ENCODE data around the gene ITGB3BP. TPM values are rescaled to one million over a fixed set of nuclear protein-coding genes. Genes with fewer than 3 reads are reported as not detected.
"Not testable (repeated sequence)": the region's sequence is repeated elsewhere in the genome, so short reads cannot be mapped to it uniquely, and the experiment has no call there.

The ITGB3BP gene
- total and polyA plus RNA-seq, 4 donors = 5.7 to 15.2 (median 7.5) TPM

DNA sequence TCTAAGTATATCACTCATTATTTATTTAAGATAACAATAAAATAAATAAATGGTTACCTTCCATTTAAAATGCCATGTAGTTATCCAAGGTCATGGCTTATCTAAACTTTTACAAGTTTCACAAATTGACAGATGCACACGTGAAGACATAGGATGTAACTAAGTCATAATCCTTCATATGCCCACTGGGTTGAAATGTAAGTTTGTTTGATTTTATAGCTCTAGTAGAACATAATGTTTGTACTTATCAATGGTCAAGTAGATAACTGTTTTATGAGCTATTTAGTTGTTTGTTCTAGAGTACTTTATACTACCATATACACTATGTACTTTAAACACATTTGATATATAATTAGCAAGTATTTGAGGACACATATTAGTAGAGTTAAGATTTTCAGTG is 43.0 kb downstream of the ITGB3BP start (continued):
- TF ChIP-seq ATF3 (IDR thresholded peaks at IDR 0.05) = no peak
- no peak for TF ChIP-seq HNF4A (conservative IDR thresholded peaks at IDR 0.05)
- no peak for TF ChIP-seq NR2F2 (IDR thresholded peaks at IDR 0.05)
- TF ChIP-seq, protein P1, sequence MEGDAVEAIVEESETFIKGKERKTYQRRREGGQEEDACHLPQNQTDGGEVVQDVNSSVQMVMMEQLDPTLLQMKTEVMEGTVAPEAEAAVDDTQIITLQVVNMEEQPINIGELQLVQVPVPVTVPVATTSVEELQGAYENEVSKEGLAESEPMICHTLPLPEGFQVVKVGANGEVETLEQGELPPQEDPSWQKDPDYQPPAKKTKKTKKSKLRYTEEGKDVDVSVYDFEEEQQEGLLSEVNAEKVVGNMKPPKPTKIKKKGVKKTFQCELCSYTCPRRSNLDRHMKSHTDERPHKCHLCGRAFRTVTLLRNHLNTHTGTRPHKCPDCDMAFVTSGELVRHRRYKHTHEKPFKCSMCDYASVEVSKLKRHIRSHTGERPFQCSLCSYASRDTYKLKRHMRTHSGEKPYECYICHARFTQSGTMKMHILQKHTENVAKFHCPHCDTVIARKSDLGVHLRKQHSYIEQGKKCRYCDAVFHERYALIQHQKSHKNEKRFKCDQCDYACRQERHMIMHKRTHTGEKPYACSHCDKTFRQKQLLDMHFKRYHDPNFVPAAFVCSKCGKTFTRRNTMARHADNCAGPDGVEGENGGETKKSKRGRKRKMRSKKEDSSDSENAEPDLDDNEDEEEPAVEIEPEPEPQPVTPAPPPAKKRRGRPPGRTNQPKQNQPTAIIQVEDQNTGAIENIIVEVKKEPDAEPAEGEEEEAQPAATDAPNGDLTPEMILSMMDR (IDR thresholded peaks at IDR 0.05; ENCODE audit: low read depth, low read length, missing input control) = no peak
- TF ChIP-seq SP1 (IDR thresholded peaks at IDR 0.05) = no peak
- no peak for TF ChIP-seq RXRA (IDR thresholded peaks at IDR 0.05)
- TF ChIP-seq FOXA2 (IDR thresholded peaks at IDR 0.05) = no peak

- Histone ChIP-seq H3K9me3 (ENCODE audit: control insufficient read depth in 4 of 4, low read length in 3 of 4) (no peaks in the 10 kb centered on the region), H3K36me3 (ENCODE audit: control insufficient read depth in 4 of 4, insufficient read depth in 3 of 4, low read depth in 1 of 4, low read length in 3 of 4) (no peaks in the 10 kb centered on the region), H3K4me1 (ENCODE audit: control insufficient read depth in 4 of 4, insufficient read depth in 4 of 4, low read length in 3 of 4) (no peaks in the 10 kb centered on the region), H3K4me3 (ENCODE audit: low read depth in 1 of 3, low read length in 3 of 3) (no peak overlapping the region), H3K27ac (ENCODE audit: low read depth in 1 of 2, low read length in 2 of 2) (no peak overlapping the region), H3K9ac (ENCODE audit: low read depth in 1 of 2, low read length in 2 of 2) (no peak overlapping the region), H3K27me3 (ENCODE audit: control insufficient read depth in 4 of 4, insufficient read depth in 4 of 4, low read length in 3 of 4) (no peaks in the 10 kb centered on the region)
- TF ChIP-seq JUND (IDR thresholded peaks at IDR 0.05) (no peak), FOXA1 (IDR thresholded peaks at IDR 0.05) (no peak), HNF4A (conservative IDR thresholded peaks at IDR 0.05) (no peak), HNF4G (IDR thresholded peaks at IDR 0.05) (no peak), REST (IDR thresholded peaks at IDR 0.05) (no peak), MAX (IDR thresholded peaks at IDR 0.05) (no peak), GABPA (IDR thresholded peaks at IDR 0.05 in 1 of 2, conservative IDR thresholded peaks at IDR 0.05 in 1 of 2) (no peak), TAF1 (conservative IDR thresholded peaks at IDR 0.05) (no peak), SP1 (IDR thresholded peaks at IDR 0.05) (no peak), RXRA (IDR thresholded peaks at IDR 0.05) (no peak), RAD21 (IDR thresholded peaks at IDR 0.05) (no peak), YY1 (IDR thresholded peaks at IDR 0.05) (no peak), ATF3 (IDR thresholded peaks at IDR 0.05) (no peak)
- TF ChIP-seq, protein P1 (IDR thresholded peaks at IDR 0.05; ENCODE audit: low read depth, low read length, missing input control) = no peak
- no peak for DNase-seq (ENCODE audit: low spot score)
- WGBS = 81% methylated on average over 7 of the region's 7 CpGs
These were observed 47.3 kb downstream of the ITGB3BP start for GRCh38 chr1:63475761-63476160.

DNA sequence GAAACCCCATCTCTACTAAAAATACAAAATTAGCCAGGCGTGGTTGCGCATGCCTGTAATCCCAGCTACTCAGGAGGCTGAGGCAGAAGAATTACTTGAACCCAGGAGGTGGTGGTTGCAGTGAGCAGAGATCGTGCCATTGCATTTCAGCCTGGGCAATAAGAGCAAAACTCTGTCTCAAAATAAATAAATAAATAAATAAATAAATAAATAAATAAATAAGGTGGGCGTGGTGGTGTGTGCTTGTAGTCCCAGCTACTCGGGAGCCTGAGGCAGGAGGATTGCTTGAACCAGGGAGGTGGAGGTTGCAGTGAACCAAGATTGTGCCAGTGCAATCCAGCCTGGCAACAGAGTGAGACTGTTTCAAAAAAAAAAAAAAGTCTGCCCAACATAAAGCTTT is 54.3 kb downstream of the ITGB3BP start:
- H3K27ac ChIP-seq (ENCODE audit: low read depth in 1 of 2, low read length in 2 of 2); H3K27me3 ChIP-seq (ENCODE audit: control insufficient read depth in 4 of 4, insufficient read depth in 4 of 4, low read length in 3 of 4); H3K4me1 ChIP-seq (ENCODE audit: control insufficient read depth in 4 of 4, insufficient read depth in 4 of 4, low read length in 3 of 4); DNase-seq (ENCODE audit: low spot score); H3K9ac ChIP-seq (ENCODE audit: low read depth in 1 of 2, low read length in 2 of 2); H3K4me3 ChIP-seq (ENCODE audit: low read depth in 1 of 3, low read length in 3 of 3); H3K36me3 ChIP-seq (ENCODE audit: control insufficient read depth in 4 of 4, insufficient read depth in 3 of 4, low read depth in 1 of 4, low read length in 3 of 4); H3K9me3 ChIP-seq (ENCODE audit: control insufficient read depth in 4 of 4, low read length in 3 of 4): not testable (repeated sequence)
- over 99% methylated on average over 5 of the region's 5 CpGs for WGBS

Measured in liver (tissue), 9 donors.